ENCODE data around the gene DCLK3.

The DCLK3 gene

GRCh38 chr3:36663666-36664291 is 100.6 kb downstream of the DCLK3 start:
- DNase-seq, result no peak

- DNase-seq, result no peak
Measured at GRCh38 chr3:36662626-36663025, 101.7 kb downstream of the DCLK3 start.
